Type B pancreatic cell (in vitro differentiated cells): Measurements from ENCODE around the gene UBA52. TPM values are rescaled to one million over a fixed set of nuclear protein-coding genes. Genes with fewer than 3 reads are reported as not detected.
A peak's percentile ranks its signal among the peaks of the same experiment; 100 is the strongest.
"Not testable (repeated sequence)": the region's sequence is repeated elsewhere in the genome, so short reads cannot be mapped to it uniquely, and the experiment has no call there.

ENCODE experiments used
- DNase-seq: peaks from one replicate; pipeline ENCODE4 v3.0.0; 2021; ENCODE audit warnings: mixed read lengths; ENCODE audit not compliant: unreplicated experiment; ENCODE audit errors: extremely low spot score
- H3K27ac Mint-ChIP-seq: 2 replicates; pipeline ENCODE4 v1.8.0; 2021; ENCODE audit warnings: mild to moderate bottlenecking, mixed read lengths
- H3K27me3 Mint-ChIP-seq: 2 replicates; pipeline ENCODE4 v1.8.0; 2021; ENCODE audit warnings: mixed read lengths
- H3K36me3 Mint-ChIP-seq: 2 replicates; pipeline ENCODE4 v1.8.0; 2021; ENCODE audit warnings: mixed read lengths
- H3K4me1 Mint-ChIP-seq: one replicate; pipeline ENCODE4 v1.8.0; 2021; ENCODE audit warnings: mixed read lengths; ENCODE audit not compliant: unreplicated experiment
- H3K4me3 Mint-ChIP-seq: 2 replicates; pipeline ENCODE4 v1.8.0; 2021; ENCODE audit warnings: mild to moderate bottlenecking, mixed read lengths
- H3K9me3 Mint-ChIP-seq: 2 replicates; pipeline ENCODE4 v1.8.0; 2021; ENCODE audit warnings: mixed read lengths
- CTCF ChIP-seq: fragments of 200-600 bp; sonication (generic); conservative IDR thresholded peaks from 2 replicates; pipeline ENCODE4 v1.5.0; 2021; ENCODE audit warnings: antibody characterized with exemption, mild to moderate bottlenecking
- total RNA-seq: library from RNA; stranded (reverse); gene quantifications from 2 replicates; pipeline ENCODE4 v1.2.1, GENCODE V29; 2021; ENCODE audit warnings: low replicate concordance

UBA52 gene
- total RNA-seq, 1 donor from 2014 or later, result 1,126 TPM

- no peak for TF ChIP-seq CTCF
- DNase-seq, result no peak
- H3K9me3 Mint-ChIP-seq, result no peaks in the 10 kb centered on the region
- H3K27me3 Mint-ChIP-seq, result peaks cover 16% of the 10 kb centered on the region
- H3K4me3 Mint-ChIP-seq, result peak overlapping the region; percentile 25
- no peaks in the 10 kb centered on the region for H3K36me3 Mint-ChIP-seq
- H3K4me1 Mint-ChIP-seq, result peaks cover 20% of the 10 kb centered on the region
- no peak overlapping the region for H3K27ac Mint-ChIP-seq
These were observed 20.2 kb downstream of the UBA52 start for GRCh38 chr19:18591735-18592385.

GRCh38 chr19:18592732-18593131 lies 21.1 kb downstream of the UBA52 start:
- not testable (repeated sequence) for H3K4me3 Mint-ChIP-seq, H3K27ac Mint-ChIP-seq, H3K36me3 Mint-ChIP-seq, DNase-seq, H3K9me3 Mint-ChIP-seq
- Mint-ChIP-seq H3K27me3 (peaks cover 16% of the 10 kb centered on the region), H3K4me1 (peaks cover 22% of the 10 kb centered on the region)

- no peak for TF ChIP-seq CTCF
- DNase-seq, result peak; percentile 66
- Mint-ChIP-seq H3K27ac (peak overlapping the region; percentile 51), H3K27me3 (peaks cover 19% of the 10 kb centered on the region), H3K4me3 (peak overlapping the region; percentile 70), H3K9me3 (no peaks in the 10 kb centered on the region), H3K4me1 (peaks cover 23% of the 10 kb centered on the region), H3K36me3 (no peaks in the 10 kb centered on the region)
These were observed 21.9 kb downstream of the UBA52 start for GRCh38 chr19:18593367-18594095.

- Mint-ChIP-seq H3K27me3 (peaks cover 24% of the 10 kb centered on the region), H3K4me1 (peaks cover 23% of the 10 kb centered on the region), H3K36me3 (no peaks in the 10 kb centered on the region), H3K9me3 (no peaks in the 10 kb centered on the region), H3K27ac (no peak overlapping the region), H3K4me3 (peak overlapping the region; percentile 60)
- DNase-seq, result peak; percentile 84
- TF ChIP-seq CTCF, result peak; percentile 91
These were observed 22.6 kb downstream of the UBA52 start for GRCh38 chr19:18594096-18594823.

- Mint-ChIP-seq H3K4me1 (peaks cover 19% of the 10 kb centered on the region), H3K36me3 (no peaks in the 10 kb centered on the region), H3K27ac (no peak overlapping the region), H3K9me3 (no peaks in the 10 kb centered on the region), H3K4me3 (peak overlapping the region; percentile 60), H3K27me3 (peaks cover 28% of the 10 kb centered on the region)
- no peak for DNase-seq
- no peak for TF ChIP-seq CTCF
These were observed 23.2 kb downstream of the UBA52 start for GRCh38 chr19:18594824-18595373.
